Neural cell (in vitro differentiated cells): ENCODE results near the gene KRT3. TPM values are rescaled to one million over a fixed set of nuclear protein-coding genes. Genes with fewer than 3 reads are reported as not detected.

ENCODE experiments used
- H2AFZ ChIP-seq: fragments of 200-600, 300-800 bp; sonication (generic), shearing (Covaris generic); 2 replicates; pipeline ENCODE4 v1.6.0; 2014; ENCODE audit warnings: low read depth, mild to moderate bottlenecking, antibody characterized with exemption, low read length, moderate library complexity
- H3F3A ChIP-seq: fragments of 200-600 bp; shearing (Covaris generic); 2 replicates; pipeline ENCODE4 v1.6.1; 2016; ENCODE audit warnings: mild to moderate bottlenecking, moderate library complexity, mixed read lengths, antibody characterized with exemption, low read length; ENCODE audit not compliant: insufficient read depth, poor library complexity, severe bottlenecking
- H3K27ac ChIP-seq: fragments of 200-600, 300-800 bp; sonication (generic), shearing (Covaris generic); 2 replicates; pipeline ENCODE4 v1.5.1; 2014; ENCODE audit warnings: mild to moderate bottlenecking, low read length, moderate library complexity
- H3K27me3 ChIP-seq: fragments of 300-800, 200-600 bp; sonication (generic), shearing (Covaris generic); 2 replicates; pipeline ENCODE4 v1.6.0; 2014; ENCODE audit warnings: mild to moderate bottlenecking, low read depth, low read length, moderate library complexity; ENCODE audit not compliant: insufficient read depth
- H3K36me3 ChIP-seq: fragments of 300-800, 200-600 bp; sonication (generic), shearing (Covaris generic); 2 replicates; pipeline ENCODE4 v1.5.1; 2014; ENCODE audit warnings: mild to moderate bottlenecking, antibody characterized with exemption, low read length, moderate library complexity; ENCODE audit not compliant: insufficient read depth
- H3K4me2 ChIP-seq: fragments of 300-800, 200-600 bp; sonication (generic), shearing (Covaris generic); 2 replicates; pipeline ENCODE4 v1.6.0; 2014; ENCODE audit warnings: mild to moderate bottlenecking, low read length
- H3K4me3 ChIP-seq: fragments of 300-800, 200-600 bp; sonication (generic), shearing (Covaris generic); 2 replicates; pipeline ENCODE4 v1.5.1; 2014; ENCODE audit warnings: mild to moderate bottlenecking, low read length, moderate library complexity
- H3K79me2 ChIP-seq: fragments of 200-600 bp; shearing (Covaris generic); replicated peaks from 2 replicates; pipeline ENCODE4 v1.6.0; 2014; ENCODE audit warnings: mild to moderate bottlenecking, low read length, moderate library complexity; ENCODE audit not compliant: insufficient read depth
- H3K9ac ChIP-seq: fragments of 300-800, 200-600 bp; sonication (generic), shearing (Covaris generic); 2 replicates; pipeline ENCODE4 v1.6.1; 2016; ENCODE audit warnings: mild to moderate bottlenecking, low read length, mixed read lengths
- H3K9me2 ChIP-seq: fragments of 200-600 bp; shearing (Covaris generic); 2 replicates; pipeline ENCODE4 v1.6.1; 2016; ENCODE audit warnings: mild to moderate bottlenecking, low read length, mixed read lengths; ENCODE audit not compliant: insufficient read depth
- H3K9me3 ChIP-seq: fragments of 200-600, 300-800 bp; sonication (generic), shearing (Covaris generic); 2 replicates; pipeline ENCODE4 v1.6.1; 2016; ENCODE audit warnings: mild to moderate bottlenecking, mixed run types, low read length, moderate library complexity, mixed read lengths
- H4K20me1 ChIP-seq: fragments of 200-600 bp; shearing (Covaris generic); 2 replicates; pipeline ENCODE4 v1.6.1; 2016; ENCODE audit warnings: mild to moderate bottlenecking, mixed run types; ENCODE audit not compliant: insufficient read depth
- CTCF ChIP-seq: fragments of 450-650 bp; IDR thresholded peaks from 2 replicates; pipeline ENCODE4 v1.5.1; 2014; ENCODE audit warnings: antibody characterized with exemption, mild to moderate bottlenecking, moderate library complexity; ENCODE audit not compliant: poor library complexity, severe bottlenecking
- EP300 ChIP-seq: fragments of 450-650 bp; conservative IDR thresholded peaks from 2 replicates; pipeline ENCODE4 v1.6.1; 2014; ENCODE audit warnings: antibody characterized with exemption, mild to moderate bottlenecking, moderate library complexity; ENCODE audit not compliant: poor library complexity, severe bottlenecking
- EZH2 ChIP-seq: fragments of 200-600, 300-800 bp; shearing (Covaris generic), sonication (generic); IDR thresholded peaks from 2 replicates; pipeline ENCODE4 v1.6.1; 2014; ENCODE audit warnings: antibody characterized with exemption, low read length, borderline replicate concordance, mild to moderate bottlenecking; ENCODE audit not compliant: insufficient read depth, poor library complexity, severe bottlenecking
- MXI1 ChIP-seq: fragments of 450-650 bp; conservative IDR thresholded peaks from 2 replicates; pipeline ENCODE4 v1.6.1; 2014; ENCODE audit warnings: antibody characterized with exemption, mild to moderate bottlenecking; ENCODE audit not compliant: poor library complexity, severe bottlenecking
- POLR2AphosphoS5 ChIP-seq: IDR thresholded peaks from 2 replicates; pipeline ENCODE4 v1.6.1; 2012
- RAD21 ChIP-seq: fragments of 450-650 bp; conservative IDR thresholded peaks from 2 replicates; pipeline ENCODE4 v1.6.1; 2014; ENCODE audit warnings: antibody characterized with exemption, mild to moderate bottlenecking, moderate library complexity
- REST ChIP-seq: IDR thresholded peaks from 2 replicates; pipeline ENCODE4 v1.6.1; 2012; ENCODE audit warnings: borderline replicate concordance
- SMC3 ChIP-seq: fragments of 450-650 bp; conservative IDR thresholded peaks from 2 replicates; pipeline ENCODE4 v1.6.1; 2014; ENCODE audit warnings: antibody characterized with exemption, mild to moderate bottlenecking, moderate library complexity; ENCODE audit not compliant: poor library complexity
- TAF1 ChIP-seq: IDR thresholded peaks from 2 replicates; pipeline ENCODE4 v1.6.1; 2012; ENCODE audit warnings: low read depth
- polyA plus RNA-seq: library from polyadenylated mRNA; depleted of rRNA; stranded (reverse); fragments of >200 nt; gene quantifications from 2 replicates; pipeline ENCODE4 v1.2.3, GENCODE V29; 2014

The KRT3 gene
- polyA plus RNA-seq, 1 donor from 2014 or later: not detected

- no peaks in the 10 kb centered on the region for H3K27me3 ChIP-seq
- no peak overlapping the region for H3K27ac ChIP-seq
- H3K36me3 ChIP-seq: no peaks in the 10 kb centered on the region
- no peaks in the 10 kb centered on the region for H3K79me2 ChIP-seq
- H4K20me1 ChIP-seq: no peaks in the 10 kb centered on the region
- no peak overlapping the region for H3K9ac ChIP-seq
- no peak overlapping the region for H3K4me3 ChIP-seq
- H3F3A ChIP-seq: no peaks in the 10 kb centered on the region
- H3K9me2 ChIP-seq: no peaks in the 10 kb centered on the region
- H3K9me3 ChIP-seq: peaks cover 7% of the 10 kb centered on the region
- H2AFZ ChIP-seq: no peak overlapping the region
- no peak overlapping the region for H3K4me2 ChIP-seq
- TF ChIP-seq EZH2 (no peak), EP300 (no peak), TAF1 (no peak), POLR2AphosphoS5 (no peak), SMC3 (no peak), REST (no peak), CTCF (no peak), RAD21 (no peak), MXI1 (no peak)
These were observed 35.3 kb downstream of the KRT3 start for GRCh38 chr12:52760623-52761022.

GRCh38 chr12:52759695-52760094, 36.2 kb downstream of the KRT3 start:
- H3K9me3 ChIP-seq: peaks cover 7% of the 10 kb centered on the region
- H3K9ac ChIP-seq: no peak overlapping the region
- no peaks in the 10 kb centered on the region for H3K27me3 ChIP-seq
- H4K20me1 ChIP-seq: no peaks in the 10 kb centered on the region
- H3F3A ChIP-seq: no peaks in the 10 kb centered on the region
- H3K27ac ChIP-seq: no peak overlapping the region
- H3K4me2 ChIP-seq: no peak overlapping the region
- H3K9me2 ChIP-seq: no peaks in the 10 kb centered on the region
- TF ChIP-seq EP300 (no peak), REST (no peak), RAD21 (no peak), CTCF (no peak), TAF1 (no peak), POLR2AphosphoS5 (no peak), MXI1 (no peak), SMC3 (no peak), EZH2 (no peak)
- H3K79me2 ChIP-seq: no peaks in the 10 kb centered on the region
- H3K36me3 ChIP-seq: no peaks in the 10 kb centered on the region
- no peak overlapping the region for H2AFZ ChIP-seq
- no peak overlapping the region for H3K4me3 ChIP-seq
